ENCODE data around the gene PLA2G4C.

GRCh38 chr19:48020686-48021085 is 89.9 kb downstream of the PLA2G4C start:
- TF ChIP-seq POLR2A (IDR thresholded peaks at IDR 0.05), result no peak
- TF ChIP-seq POLR2AphosphoS5 (IDR thresholded peaks at IDR 0.05), result no peak
- TF ChIP-seq CTCF (IDR thresholded peaks at IDR 0.05), result no peak
- no peak for TF ChIP-seq EP300 (IDR thresholded peaks at IDR 0.05)
